IMR-90 (cell line): ENCODE results near the gene BMX. TPM values are rescaled to one million over a fixed set of nuclear protein-coding genes. Genes with fewer than 3 reads are reported as not detected.

ENCODE experiments used
- ATAC-seq: fragments of 200-7000 bp; cut with Tn5 transposase; 2 replicates; pipeline ENCODE4 v1.9.1; 2020; ENCODE audit warnings: low read depth, mild to moderate bottlenecking, moderate library complexity
- BruUV-seq: library from RNA; stranded (reverse); fragments of 400-500 nt; replicated peaks from 2 replicates; lab custom pipeline; 2021; lab: Mats Ljungman, UMichigan
- CTCF ChIA-PET: fragments of 300-600 bp; formaldehyde crosslinking; extraction: SDS; loops from one replicate; lab custom pipeline; 2021; ENCODE audit warnings: antibody characterized with exemption; lab: Yijun Ruan, JAX
- POLR2A ChIA-PET: fragments of 300-600 bp; sonication (Branson Sonifier 250); formaldehyde crosslinking; loops from one replicate; lab custom pipeline; 2022; ENCODE audit warnings: antibody characterized with exemption; ENCODE audit not compliant: unreplicated experiment; lab: Charles Lee
- DNase-seq: peaks from one replicate; pipeline ENCODE4 v3.0.0; 2013
- H2AFZ ChIP-seq: replicated peaks from 2 replicates; pipeline ENCODE3; 2013; ENCODE audit warnings: low read length, mild to moderate bottlenecking; ENCODE audit not compliant: poor library complexity
- H2AK5ac ChIP-seq: 2 replicates; pipeline ENCODE4 v1.6.1; 2013; ENCODE audit warnings: low read depth, low read length, inconsistent platforms
- H2AK9ac ChIP-seq: replicated peaks from 2 replicates; pipeline ENCODE3; 2013; ENCODE audit warnings: mild to moderate bottlenecking, low read depth, low read length, moderate library complexity; ENCODE audit not compliant: poor library complexity
- H2BK120ac ChIP-seq: 2 replicates; pipeline ENCODE4 v1.6.1; 2013; ENCODE audit warnings: low read depth, low read length, inconsistent platforms
- H2BK15ac ChIP-seq: 3 replicates; pipeline ENCODE4 v1.6.1; 2013; ENCODE audit warnings: low read depth, low read length, inconsistent platforms
- H2BK20ac ChIP-seq: 2 replicates; pipeline ENCODE4 v1.6.1; 2013; ENCODE audit warnings: low read depth, mild to moderate bottlenecking, inconsistent platforms, low read length, moderate library complexity
- H2BK5ac ChIP-seq: 2 replicates; pipeline ENCODE4 v1.6.1; 2013; ENCODE audit warnings: mild to moderate bottlenecking, low read depth, low read length, inconsistent platforms; ENCODE audit not compliant: poor library complexity, severe bottlenecking
- H3K14ac ChIP-seq: replicated peaks from 2 replicates; pipeline ENCODE4 v1.6.1; 2013; ENCODE audit warnings: low read depth, low read length, inconsistent platforms
- H3K18ac ChIP-seq: 2 replicates; pipeline ENCODE4 v1.6.1; 2013; ENCODE audit warnings: low read depth, low read length, control low read depth
- H3K23ac ChIP-seq: 2 replicates; pipeline ENCODE4 v1.6.1; 2013; ENCODE audit warnings: low read depth, low read length, inconsistent platforms
- H3K27ac ChIP-seq: 2 replicates; pipeline ENCODE4 v1.5.1; 2013; ENCODE audit warnings: mild to moderate bottlenecking, control low read depth, low read length; ENCODE audit not compliant: insufficient read depth
- H3K27me3 ChIP-seq: 2 replicates; pipeline ENCODE4 v1.6.1; 2013; ENCODE audit warnings: low read length; ENCODE audit not compliant: control insufficient read depth, insufficient read depth
- H3K36me3 ChIP-seq: 2 replicates; pipeline ENCODE4 v1.6.1; 2013; ENCODE audit warnings: low read length, mixed read lengths; ENCODE audit not compliant: control insufficient read depth, insufficient read depth
- H3K4ac ChIP-seq: 2 replicates; pipeline ENCODE4 v1.6.1; 2013; ENCODE audit warnings: low read depth, low read length, inconsistent platforms
- H3K4me1 ChIP-seq: 2 replicates; pipeline ENCODE4 v1.6.1; 2013; ENCODE audit warnings: low read length, mixed read lengths; ENCODE audit not compliant: control insufficient read depth, insufficient read depth
- H3K4me2 ChIP-seq: 2 replicates; pipeline ENCODE4 v1.6.1; 2013; ENCODE audit warnings: low read depth, mild to moderate bottlenecking, control low read depth, low read length, moderate library complexity
- H3K4me3 ChIP-seq: 2 replicates; pipeline ENCODE4 v1.5.1; 2013; ENCODE audit warnings: low read depth, mild to moderate bottlenecking, control low read depth, low read length, moderate library complexity; ENCODE audit not compliant: insufficient read depth
- H3K56ac ChIP-seq: 2 replicates; pipeline ENCODE4 v1.6.1; 2013; ENCODE audit warnings: low read length, inconsistent platforms; ENCODE audit not compliant: insufficient read depth; ENCODE audit errors: extremely low read depth
- H3K79me1 ChIP-seq, 2 experiments: 2 replicates each; pipeline ENCODE4 v1.6.1; 2013; ENCODE audit warnings: low read length in 2 of 2, inconsistent platforms in 1 of 2, low read depth in 1 of 2
- H3K9ac ChIP-seq: 2 replicates; pipeline ENCODE4 v1.6.1; 2013; ENCODE audit warnings: low read depth, low read length, control low read depth
- H3K9me1 ChIP-seq: 2 replicates; pipeline ENCODE4 v1.6.1; 2013; ENCODE audit warnings: low read length, inconsistent platforms; ENCODE audit not compliant: insufficient read depth
- H3K9me3 ChIP-seq: 2 replicates; pipeline ENCODE4 v1.6.1; 2013; ENCODE audit warnings: low read length; ENCODE audit not compliant: control insufficient read depth, insufficient read depth
- H4K20me1 ChIP-seq: 2 replicates; pipeline ENCODE4 v1.6.1; 2013; ENCODE audit warnings: low read length, inconsistent platforms; ENCODE audit not compliant: insufficient read depth
- H4K5ac ChIP-seq: 2 replicates; pipeline ENCODE4 v1.6.1; 2013; ENCODE audit warnings: mild to moderate bottlenecking, low read depth, low read length, control low read depth
- H4K8ac ChIP-seq, 2 experiments: 2 replicates each; pipeline ENCODE4 v1.6.1; 2013; ENCODE audit warnings: low read depth in 2 of 2, low read length in 2 of 2, control low read depth in 1 of 2, inconsistent platforms in 1 of 2
- H4K91ac ChIP-seq: 2 replicates; pipeline ENCODE4 v1.6.1; 2013; ENCODE audit warnings: low read depth, low read length, inconsistent platforms; ENCODE audit not compliant: insufficient read depth
- BHLHE40 ChIP-seq: fragments of 150-350 bp; IDR thresholded peaks from 2 replicates; pipeline ENCODE4 v1.6.1; 2016; ENCODE audit warnings: mild to moderate bottlenecking, low read depth, low read length
- CEBPB ChIP-seq: IDR thresholded peaks from 2 replicates; pipeline ENCODE4 v1.6.1; 2012; ENCODE audit warnings: low read depth, low read length, improper control_type of control experiment
- CHD1 ChIP-seq: IDR thresholded peaks from 2 replicates; pipeline ENCODE4 v1.6.1; 2012; ENCODE audit warnings: low read depth, low read length, improper control_type of control experiment
- FOS ChIP-seq: fragments of 150-350 bp; IDR thresholded peaks from 2 replicates; pipeline ENCODE4 v1.6.1; 2016; ENCODE audit warnings: low read depth, low read length
- MAFK ChIP-seq: IDR thresholded peaks from 2 replicates; pipeline ENCODE4 v1.6.1; 2012; ENCODE audit warnings: low read depth, low read length, improper control_type of control experiment
- MAZ ChIP-seq: IDR thresholded peaks from 2 replicates; pipeline ENCODE4 v1.6.1; 2012; ENCODE audit warnings: low read depth, mild to moderate bottlenecking, low read length, improper control_type of control experiment, moderate library complexity, borderline replicate concordance
- MXI1 ChIP-seq: IDR thresholded peaks from 2 replicates; pipeline ENCODE4 v1.6.1; 2012; ENCODE audit warnings: low read depth, mild to moderate bottlenecking, low read length, moderate library complexity, borderline replicate concordance
- NFE2L2 ChIP-seq: fragments of 150-350 bp; IDR thresholded peaks from 2 replicates; pipeline ENCODE4 v1.6.1; 2016; ENCODE audit warnings: low read depth, mild to moderate bottlenecking, low read length
- POLR2A ChIP-seq: IDR thresholded peaks from 2 replicates; pipeline ENCODE4 v1.6.1; 2012; ENCODE audit warnings: mild to moderate bottlenecking, low read depth, low read length
- RAD21 ChIP-seq: IDR thresholded peaks from 2 replicates; pipeline ENCODE4 v1.6.1; 2012; ENCODE audit warnings: low read length, improper control_type of control experiment
- RCOR1 ChIP-seq: IDR thresholded peaks from 2 replicates; pipeline ENCODE4 v1.6.1; 2012; ENCODE audit warnings: mild to moderate bottlenecking, low read length, improper control_type of control experiment; ENCODE audit not compliant: insufficient replicate concordance
- RFX5 ChIP-seq: IDR thresholded peaks from 2 replicates; pipeline ENCODE4 v1.8.0; 2012; ENCODE audit warnings: low read depth, mild to moderate bottlenecking, low read length, moderate library complexity
- SMC3 ChIP-seq: fragments of 150-350 bp; IDR thresholded peaks from 2 replicates; pipeline ENCODE4 v1.6.1; 2016; ENCODE audit warnings: low read depth, mild to moderate bottlenecking, antibody characterized with exemption, low read length, moderate library complexity
- WGBS, 2 experiments: methylation state at CpG; one replicate each; pipeline versions ENCODE4 v1.1.5 to v1.1.7; 2013; ENCODE audit warnings: missing lambda C conversion rate in 2 of 2; ENCODE audit not compliant: insufficient read length in 1 of 2; ENCODE audit errors: extremely low coverage in 2 of 2; 5-methylcytosine and 5-hydroxymethylcytosine counted together
- dilution Hi-C: fragments of 300-500 bp; cut with HindIII; formaldehyde crosslinking; loops from one replicate; pipeline ENCODE4 v1.14.3; 2018; ENCODE audit warnings: low sequenced_read_pairs; ENCODE audit not compliant: unreplicated experiment
- in situ Hi-C: fragments of 300-500 bp; cut with MboI; formaldehyde crosslinking; loops from 3 replicates; pipeline ENCODE4 v1.14.3; 2019; ENCODE audit warnings: low sequenced_read_pairs, inconsistent platforms, mixed read lengths
- intact Hi-C: fragments of 100-400 bp; cut with micrococcal nuclease; formaldehyde crosslinking; loops from 2 replicates; pipeline ENCODE4 v1.10.0; 2022
- polyA plus RNA-seq, 3 experiments: library from polyadenylated mRNA; depleted of rRNA; stranded (reverse); fragments of >200 nt; gene quantifications; 2 replicates each; pipeline ENCODE4 v1.2.3, GENCODE V29; 2012; ENCODE audit warnings: low replicate concordance in 1 of 3
- total RNA-seq: library from RNA; depleted of rRNA; stranded (reverse); fragments of >200 nt; gene quantifications from 2 replicates; pipeline ENCODE4 v1.2.3, GENCODE V29; 2012
- TF ChIP-seq, protein P1 (sequence below): conservative IDR thresholded peaks from 2 replicates; pipeline ENCODE4 v1.5.1; 2012; ENCODE audit warnings: mild to moderate bottlenecking, low read depth, low read length, improper control_type of control experiment
- TF ChIP-seq, protein P2 (sequence below): fragments of 150-350 bp; IDR thresholded peaks from 2 replicates; pipeline ENCODE4 v1.6.1; 2017; ENCODE audit warnings: mild to moderate bottlenecking, antibody characterized with exemption, low read length, low read depth

Gene BMX
- total and polyA plus RNA-seq, 2 of the 4 experiments (the other 2 are of a cell fraction), result not detected

GRCh38 chrX:15602761-15603160, 102.2 kb downstream of the BMX start:
- no peaks in the 10 kb centered on the region for H3K9me1 ChIP-seq
- no peak overlapping the region for H3K4ac ChIP-seq
- H2BK15ac ChIP-seq, result no peak overlapping the region
- H2BK120ac ChIP-seq, result no peak overlapping the region
- H3K27me3 ChIP-seq, result peaks cover 7% of the 10 kb centered on the region
- in situ Hi-C loops, result no loop called here
- H3K36me3 ChIP-seq, result no peaks in the 10 kb centered on the region
- ChIA-PET CTCF (no interaction called here), POLR2A (no interaction called here)
- ATAC-seq, result no peak
- no peak overlapping the region for H2BK5ac ChIP-seq
- H4K5ac ChIP-seq, result no peak overlapping the region
- 44% methylated on average over 3 of the region's 5 CpGs; no CpG with 5 or more reads in 1 of the 2 experiments for WGBS, 2 experiments
- intact Hi-C loops, result no loop called here
- H3K4me1 ChIP-seq, result no peaks in the 10 kb centered on the region
- TF ChIP-seq, protein P1, sequence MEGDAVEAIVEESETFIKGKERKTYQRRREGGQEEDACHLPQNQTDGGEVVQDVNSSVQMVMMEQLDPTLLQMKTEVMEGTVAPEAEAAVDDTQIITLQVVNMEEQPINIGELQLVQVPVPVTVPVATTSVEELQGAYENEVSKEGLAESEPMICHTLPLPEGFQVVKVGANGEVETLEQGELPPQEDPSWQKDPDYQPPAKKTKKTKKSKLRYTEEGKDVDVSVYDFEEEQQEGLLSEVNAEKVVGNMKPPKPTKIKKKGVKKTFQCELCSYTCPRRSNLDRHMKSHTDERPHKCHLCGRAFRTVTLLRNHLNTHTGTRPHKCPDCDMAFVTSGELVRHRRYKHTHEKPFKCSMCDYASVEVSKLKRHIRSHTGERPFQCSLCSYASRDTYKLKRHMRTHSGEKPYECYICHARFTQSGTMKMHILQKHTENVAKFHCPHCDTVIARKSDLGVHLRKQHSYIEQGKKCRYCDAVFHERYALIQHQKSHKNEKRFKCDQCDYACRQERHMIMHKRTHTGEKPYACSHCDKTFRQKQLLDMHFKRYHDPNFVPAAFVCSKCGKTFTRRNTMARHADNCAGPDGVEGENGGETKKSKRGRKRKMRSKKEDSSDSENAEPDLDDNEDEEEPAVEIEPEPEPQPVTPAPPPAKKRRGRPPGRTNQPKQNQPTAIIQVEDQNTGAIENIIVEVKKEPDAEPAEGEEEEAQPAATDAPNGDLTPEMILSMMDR, result no peak
- TF ChIP-seq MXI1 (no peak), CEBPB (no peak), NFE2L2 (no peak), BHLHE40 (no peak), SMC3 (no peak), MAZ (no peak), CHD1 (no peak), RCOR1 (no peak), POLR2A (no peak), RFX5 (no peak), MAFK (no peak), RAD21 (no peak), FOS (no peak)
- TF ChIP-seq, protein P2, sequence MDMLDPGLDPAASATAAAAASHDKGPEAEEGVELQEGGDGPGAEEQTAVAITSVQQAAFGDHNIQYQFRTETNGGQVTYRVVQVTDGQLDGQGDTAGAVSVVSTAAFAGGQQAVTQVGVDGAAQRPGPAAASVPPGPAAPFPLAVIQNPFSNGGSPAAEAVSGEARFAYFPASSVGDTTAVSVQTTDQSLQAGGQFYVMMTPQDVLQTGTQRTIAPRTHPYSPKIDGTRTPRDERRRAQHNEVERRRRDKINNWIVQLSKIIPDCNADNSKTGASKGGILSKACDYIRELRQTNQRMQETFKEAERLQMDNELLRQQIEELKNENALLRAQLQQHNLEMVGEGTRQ, result no peak
- no TSS peak for BruUV-seq
- no peak overlapping the region for H2AK5ac ChIP-seq
- no peaks in the 10 kb centered on the region for H3K9me3 ChIP-seq
- H2BK20ac ChIP-seq, result no peak overlapping the region
- no peak overlapping the region for H3K23ac ChIP-seq
- H4K20me1 ChIP-seq, result no peaks in the 10 kb centered on the region
- no peak overlapping the region for H3K9ac ChIP-seq
- H3K27ac ChIP-seq, result no peak overlapping the region
- no peak overlapping the region for H4K91ac ChIP-seq
- no peaks in the 10 kb centered on the region for H3K79me1 ChIP-seq
- H2AK9ac ChIP-seq, result no peak overlapping the region
- H3K18ac ChIP-seq, result no peak overlapping the region
- dilution Hi-C loops, result no loop called here
- DNase-seq, result no peak
- H4K8ac ChIP-seq, result no peak overlapping the region
- H3K56ac ChIP-seq, result no peak overlapping the region
- H3K4me3 ChIP-seq, result no peak overlapping the region
- no peak overlapping the region for H2AFZ ChIP-seq
- no peak overlapping the region for H3K14ac ChIP-seq
- H3K4me2 ChIP-seq, result no peak overlapping the region
